NB4 (cell line): Measurements from ENCODE around the gene HDAC4.

Source experiments
- MAX ChIP-seq: IDR thresholded peaks from 2 replicates; pipeline ENCODE4 v1.6.1; 2011; ENCODE audit warnings: low read depth, low read length
- MYC ChIP-seq: IDR thresholded peaks from 2 replicates; pipeline ENCODE4 v1.6.1; 2011; ENCODE audit warnings: low read depth, low read length
- POLR2A ChIP-seq: IDR thresholded peaks from 2 replicates; pipeline ENCODE4 v1.6.1; 2011; ENCODE audit warnings: mild to moderate bottlenecking; ENCODE audit not compliant: insufficient read length; ENCODE audit errors: extremely low read depth
- TF ChIP-seq, protein P1 (sequence below): IDR thresholded peaks from one replicate; pipeline ENCODE4 v1.5.1; 2012; ENCODE audit warnings: low read depth, low read length

GRCh38 chr2:239158641-239159475 is 242.0 kb downstream of the HDAC4 start:
- TF ChIP-seq POLR2A: no peak
- TF ChIP-seq, protein P1, sequence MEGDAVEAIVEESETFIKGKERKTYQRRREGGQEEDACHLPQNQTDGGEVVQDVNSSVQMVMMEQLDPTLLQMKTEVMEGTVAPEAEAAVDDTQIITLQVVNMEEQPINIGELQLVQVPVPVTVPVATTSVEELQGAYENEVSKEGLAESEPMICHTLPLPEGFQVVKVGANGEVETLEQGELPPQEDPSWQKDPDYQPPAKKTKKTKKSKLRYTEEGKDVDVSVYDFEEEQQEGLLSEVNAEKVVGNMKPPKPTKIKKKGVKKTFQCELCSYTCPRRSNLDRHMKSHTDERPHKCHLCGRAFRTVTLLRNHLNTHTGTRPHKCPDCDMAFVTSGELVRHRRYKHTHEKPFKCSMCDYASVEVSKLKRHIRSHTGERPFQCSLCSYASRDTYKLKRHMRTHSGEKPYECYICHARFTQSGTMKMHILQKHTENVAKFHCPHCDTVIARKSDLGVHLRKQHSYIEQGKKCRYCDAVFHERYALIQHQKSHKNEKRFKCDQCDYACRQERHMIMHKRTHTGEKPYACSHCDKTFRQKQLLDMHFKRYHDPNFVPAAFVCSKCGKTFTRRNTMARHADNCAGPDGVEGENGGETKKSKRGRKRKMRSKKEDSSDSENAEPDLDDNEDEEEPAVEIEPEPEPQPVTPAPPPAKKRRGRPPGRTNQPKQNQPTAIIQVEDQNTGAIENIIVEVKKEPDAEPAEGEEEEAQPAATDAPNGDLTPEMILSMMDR: no peak
- no peak for TF ChIP-seq MAX
- TF ChIP-seq MYC: no peak
